M059J (cell line): ENCODE measurements around the gene SPNS3. TPM values are rescaled to one million over a fixed set of nuclear protein-coding genes. Genes with fewer than 3 reads are reported as not detected.
A peak's percentile ranks its signal among the peaks of the same experiment; 100 is the strongest.

Experiments
- DNase-seq: peaks from one replicate; pipeline ENCODE4 v3.0.0-alpha.2; 2012; ENCODE audit warnings: low read depth
- total RNA-seq: library from RNA; depleted of rRNA; stranded (reverse); fragments of >200 nt; shearing (Covaris generic); gene quantifications from 2 replicates; pipeline ENCODE4 v1.2.3, GENCODE V29; 2014

SPNS3 gene
- total RNA-seq, 1 experiment from 2014 or later = 0.05 TPM

DNA sequence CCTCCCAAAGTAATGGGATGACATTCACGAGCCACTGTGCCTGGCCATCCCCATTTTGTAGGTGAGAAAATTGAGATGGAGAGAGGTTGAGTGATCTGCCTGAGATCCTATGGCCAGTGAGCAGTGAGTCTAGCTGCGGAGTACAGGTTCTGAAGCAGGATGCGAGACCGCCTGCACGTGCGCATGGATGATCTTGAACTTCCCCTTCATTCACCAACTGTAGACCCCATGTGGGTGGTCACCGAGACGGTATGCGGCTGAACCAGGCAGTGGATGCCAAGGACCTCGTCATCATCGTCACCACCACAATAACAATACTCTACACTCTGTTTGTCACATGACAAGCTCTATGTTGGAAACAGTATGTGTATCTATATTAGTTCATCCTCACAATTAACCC is 6.2 kb upstream of the SPNS3 start:
- DNase-seq = no peak

DNA sequence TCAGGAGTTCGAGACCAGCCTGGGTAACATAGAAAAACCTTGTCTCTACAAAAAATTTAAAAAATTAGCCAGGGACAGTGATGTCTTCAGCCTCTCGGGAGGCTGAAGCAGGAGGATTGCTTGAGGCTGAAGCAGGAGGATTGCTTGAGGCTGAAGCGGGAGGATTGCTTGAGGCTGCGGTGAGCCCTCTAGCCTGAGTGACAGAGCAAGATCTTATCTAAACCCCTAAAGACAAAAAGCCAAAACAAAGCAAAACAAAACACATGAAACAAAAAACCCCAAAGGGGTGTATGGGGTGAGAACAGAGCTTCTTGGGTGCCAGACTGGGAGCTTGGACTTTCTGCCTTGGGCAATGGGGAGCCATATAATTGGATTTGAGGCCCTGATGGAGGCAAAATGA is 2.6 kb downstream of the SPNS3 start:
- DNase-seq = peak; percentile 13

DNA sequence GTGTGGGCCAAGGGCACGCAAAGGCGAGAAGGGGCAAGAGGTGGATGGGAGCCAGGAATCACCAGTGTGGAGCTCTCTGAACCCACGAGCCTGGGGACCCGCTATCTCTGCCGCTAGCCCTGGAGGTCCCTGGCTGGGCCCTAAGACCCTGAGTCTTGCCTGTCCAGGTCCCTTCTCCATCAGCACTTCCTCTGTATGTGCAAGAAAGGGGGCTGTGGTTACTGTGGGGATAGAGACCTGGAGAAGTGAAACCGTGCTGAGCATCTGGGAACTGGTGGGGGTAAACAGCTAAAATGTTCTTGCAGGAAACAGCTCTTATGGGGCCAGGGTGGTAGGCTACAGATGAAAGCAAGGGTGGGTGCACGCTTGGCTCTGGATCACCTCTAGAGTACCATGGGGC is 3.1 kb downstream of the SPNS3 start:
- no peak for DNase-seq

DNA sequence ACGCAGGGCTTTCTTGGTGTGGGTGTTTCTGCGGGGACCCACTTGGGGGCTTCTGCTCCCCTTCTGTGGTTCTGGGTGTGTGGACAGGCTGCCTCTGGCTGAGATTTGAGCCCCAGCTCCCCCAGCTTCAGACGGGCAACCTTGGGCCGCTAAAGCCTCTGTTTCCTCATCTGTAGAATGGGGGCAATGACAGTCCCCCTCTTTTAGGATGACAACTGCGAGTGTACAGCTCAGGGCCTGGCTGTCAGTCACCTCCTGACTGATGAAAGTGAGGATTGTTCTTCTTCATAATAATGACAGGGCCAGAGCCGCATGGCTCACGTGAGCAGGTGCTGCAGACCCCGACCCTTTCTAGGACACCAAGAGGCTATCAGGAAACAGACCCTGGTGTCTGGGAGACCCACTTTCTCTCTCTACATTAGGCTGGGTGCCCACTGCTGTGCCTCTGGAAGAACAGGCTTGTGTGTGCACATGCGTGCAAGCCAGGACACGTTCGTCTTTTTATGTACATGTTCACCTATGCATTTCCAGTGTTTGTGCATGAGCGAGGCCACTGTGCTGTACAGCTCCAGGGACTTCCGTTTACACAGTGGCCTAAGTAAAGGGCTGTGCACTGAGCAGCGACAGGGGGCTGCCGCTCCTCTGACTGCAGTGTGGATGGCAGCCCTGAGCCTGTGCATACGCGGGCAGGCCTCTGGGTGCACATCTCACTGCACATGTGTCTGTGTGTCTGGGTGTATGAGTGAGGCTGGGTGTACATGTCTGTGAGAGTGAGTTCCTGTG is 4.6 kb downstream of the SPNS3 start:
- no peak for DNase-seq

DNA sequence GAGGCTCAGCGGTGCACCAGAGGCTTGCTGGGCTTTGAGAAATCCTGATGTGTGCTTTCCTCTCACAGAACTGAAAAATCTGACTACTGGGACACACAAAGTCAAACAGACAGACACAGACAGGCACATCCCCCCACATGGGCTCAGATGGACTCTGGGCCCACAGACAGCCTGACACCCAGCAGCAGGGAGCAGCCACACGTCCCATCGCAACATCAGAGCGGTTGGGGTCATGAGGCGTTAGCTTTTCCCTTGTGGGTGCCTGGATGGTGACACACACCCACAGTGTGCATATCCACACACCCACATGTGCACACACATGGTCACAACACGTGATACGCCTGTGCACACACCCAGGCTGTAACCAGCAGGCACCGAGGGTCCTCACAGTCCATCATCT is 6.3 kb downstream of the SPNS3 start:
- DNase-seq = no peak

DNA sequence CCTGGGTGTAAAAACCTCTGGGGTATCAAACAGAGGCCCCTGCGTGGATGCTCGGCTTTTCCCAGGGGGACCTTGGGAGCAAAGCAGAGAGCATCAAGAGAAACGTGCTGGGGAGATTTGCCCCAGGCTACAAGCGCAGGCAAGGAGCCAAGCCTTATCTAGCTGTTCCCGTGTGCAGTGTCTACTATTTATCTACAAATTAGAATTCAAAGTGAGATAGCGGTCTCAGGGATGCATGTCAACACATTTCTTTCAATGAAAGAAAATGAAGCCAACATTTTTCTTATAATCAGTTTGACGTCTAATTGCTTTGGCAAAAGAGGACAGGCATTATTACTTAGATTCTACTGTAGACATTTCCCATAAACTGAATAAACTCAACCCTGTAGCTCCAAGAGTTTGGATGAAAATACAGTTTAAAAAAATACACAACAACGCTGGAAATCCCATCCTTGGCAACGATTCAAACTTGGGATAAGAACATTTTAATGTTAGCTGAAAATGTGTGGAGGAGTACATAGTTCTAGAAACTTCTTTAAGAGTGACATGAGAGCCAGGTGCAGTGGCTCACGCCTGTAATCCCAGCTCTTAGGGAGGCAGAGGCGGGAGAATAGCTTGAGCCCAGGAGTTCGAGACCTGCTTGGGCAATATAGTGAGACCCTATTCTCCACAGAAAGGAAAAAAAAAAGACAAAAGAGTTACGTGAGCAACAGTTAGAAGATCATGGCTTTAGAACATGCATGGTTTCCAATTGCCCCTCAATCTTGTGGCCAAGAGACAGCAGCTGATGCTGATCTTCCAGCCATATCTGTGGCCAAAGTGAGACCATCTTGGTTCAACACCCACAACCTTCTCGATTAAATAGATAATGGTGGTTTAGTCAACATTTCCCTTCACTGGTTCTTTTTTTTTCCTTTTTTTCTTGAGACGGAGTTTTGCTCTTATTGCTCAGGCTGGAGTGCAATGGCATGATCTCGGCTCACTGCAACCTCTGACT is 7.2 kb downstream of the SPNS3 start:
- peak; percentile 26 for DNase-seq

DNA sequence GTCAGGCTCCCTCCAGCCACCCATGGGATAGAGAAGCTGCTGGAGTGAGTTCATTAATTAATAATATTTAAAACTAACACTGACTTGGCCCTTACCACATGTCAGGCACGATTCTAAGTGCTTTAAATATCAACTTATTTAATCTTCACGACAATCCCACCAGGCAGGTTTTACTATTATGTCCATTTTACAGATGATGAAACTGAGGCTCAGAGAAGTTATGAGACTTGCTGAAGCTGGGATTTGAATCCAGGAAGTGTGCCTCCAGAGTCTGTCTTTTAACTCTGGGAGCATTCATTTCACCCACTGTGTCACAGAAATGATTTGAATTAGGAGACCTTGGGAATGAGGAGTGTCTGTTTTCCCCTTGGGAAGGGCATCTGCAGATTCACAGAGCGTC is 8.8 kb downstream of the SPNS3 start:
- DNase-seq = no peak

DNA sequence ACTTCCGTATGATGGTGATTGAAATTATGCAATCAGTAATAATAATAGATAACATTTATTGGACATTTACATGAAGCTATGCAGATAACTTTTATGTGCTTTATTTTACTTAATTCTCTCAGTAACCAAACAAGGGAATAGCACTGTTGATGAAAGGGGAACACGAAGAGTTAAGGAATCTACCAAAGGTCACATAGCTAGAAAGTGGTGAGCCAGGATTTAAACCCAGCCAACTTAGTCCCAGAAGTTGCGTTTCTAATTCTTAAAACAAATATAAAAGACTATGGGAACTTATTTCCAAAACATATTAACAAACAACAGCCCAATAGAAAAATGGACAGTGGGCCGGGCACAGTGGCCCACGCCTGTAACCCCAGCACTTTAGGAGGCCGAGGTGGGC is 9.7 kb downstream of the SPNS3 start:
- DNase-seq = no peak

DNA sequence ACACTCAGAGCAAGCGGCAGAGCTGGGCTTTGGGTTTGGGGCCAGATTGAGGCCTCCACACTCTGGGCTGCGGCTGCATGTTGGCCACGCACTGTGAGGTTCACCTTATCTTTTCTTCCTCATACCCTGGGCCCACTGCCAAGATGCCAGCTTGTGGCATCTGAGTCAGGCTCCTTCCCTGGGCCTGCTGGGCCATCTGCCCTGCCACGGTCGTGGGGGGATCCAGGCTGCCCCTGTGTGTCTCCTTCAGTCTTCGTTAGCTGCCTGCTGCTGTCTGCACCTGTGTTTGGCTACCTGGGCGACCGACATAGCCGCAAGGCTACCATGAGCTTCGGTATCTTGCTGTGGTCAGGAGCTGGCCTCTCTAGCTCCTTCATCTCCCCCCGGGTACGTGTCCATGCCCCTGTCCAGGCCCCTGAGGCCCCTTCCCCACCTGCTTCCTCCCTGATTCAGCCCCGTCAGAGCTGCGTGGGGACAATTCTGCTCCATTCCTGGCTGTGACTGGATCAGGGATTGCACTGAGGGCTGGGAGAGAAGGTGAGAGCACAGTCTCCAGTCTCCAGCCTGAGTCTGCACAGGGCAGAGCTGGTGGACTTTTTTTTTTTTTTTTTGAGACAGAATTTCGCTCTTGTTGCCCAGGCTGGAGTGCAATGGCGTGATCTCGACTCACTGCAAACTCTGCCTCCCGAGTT is 11.2 kb downstream of the SPNS3 start:
- peak; percentile 88 for DNase-seq

DNA sequence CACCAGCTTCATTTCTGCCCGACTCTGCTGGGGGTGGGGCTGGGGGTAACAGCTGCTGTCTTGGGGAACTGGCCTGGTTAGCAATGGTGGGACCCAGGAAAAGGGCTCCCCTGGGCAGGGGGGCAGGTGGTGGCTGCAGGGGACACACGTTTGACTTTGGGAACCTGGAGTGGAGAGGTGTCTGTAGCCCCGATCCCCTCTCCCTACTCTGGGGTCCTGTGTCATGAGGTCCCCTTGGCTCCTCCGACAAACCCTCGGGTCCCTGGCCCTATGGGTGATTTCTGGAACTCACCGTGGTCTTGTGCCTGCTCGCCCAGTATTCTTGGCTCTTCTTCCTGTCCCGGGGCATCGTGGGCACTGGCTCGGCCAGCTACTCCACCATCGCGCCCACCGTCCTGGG is 12.0 kb downstream of the SPNS3 start:
- DNase-seq = no peak

DNA sequence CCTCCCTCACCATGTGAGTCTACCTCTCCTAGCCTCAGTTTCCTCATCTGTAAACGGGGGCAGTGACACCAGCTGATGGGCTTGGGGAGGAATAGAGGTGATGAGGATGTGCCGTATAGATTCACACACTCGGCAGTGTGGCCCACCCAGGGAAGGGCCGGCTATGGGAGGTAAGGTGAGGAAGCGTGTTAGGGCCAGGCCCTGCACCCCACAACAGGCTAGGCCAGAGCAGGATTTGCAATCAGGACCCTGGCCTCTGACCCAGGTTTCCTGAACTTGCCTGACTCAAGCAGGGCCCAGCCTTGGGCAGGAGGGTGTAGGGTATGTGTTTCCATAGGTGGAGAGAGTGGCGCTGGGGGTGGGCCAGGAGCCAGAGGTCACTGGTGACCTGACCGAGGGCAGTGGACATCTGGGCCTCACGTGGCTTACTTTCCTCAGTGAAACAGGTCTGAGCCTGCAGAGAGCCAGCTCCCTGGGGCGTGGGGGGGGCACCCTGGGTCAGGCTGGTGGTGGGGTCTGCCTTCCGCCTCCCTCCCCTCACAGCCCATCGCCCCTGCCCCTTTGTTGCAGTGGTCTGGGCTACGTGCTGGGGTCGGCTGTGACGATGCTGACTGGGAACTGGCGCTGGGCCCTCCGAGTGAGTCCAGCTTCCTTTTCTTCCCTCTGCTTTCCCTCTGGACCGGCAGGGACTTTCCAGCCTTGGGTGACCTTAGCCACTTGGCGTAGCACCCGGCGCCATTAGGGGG is 12.8 kb downstream of the SPNS3 start:
- no peak for DNase-seq

DNA sequence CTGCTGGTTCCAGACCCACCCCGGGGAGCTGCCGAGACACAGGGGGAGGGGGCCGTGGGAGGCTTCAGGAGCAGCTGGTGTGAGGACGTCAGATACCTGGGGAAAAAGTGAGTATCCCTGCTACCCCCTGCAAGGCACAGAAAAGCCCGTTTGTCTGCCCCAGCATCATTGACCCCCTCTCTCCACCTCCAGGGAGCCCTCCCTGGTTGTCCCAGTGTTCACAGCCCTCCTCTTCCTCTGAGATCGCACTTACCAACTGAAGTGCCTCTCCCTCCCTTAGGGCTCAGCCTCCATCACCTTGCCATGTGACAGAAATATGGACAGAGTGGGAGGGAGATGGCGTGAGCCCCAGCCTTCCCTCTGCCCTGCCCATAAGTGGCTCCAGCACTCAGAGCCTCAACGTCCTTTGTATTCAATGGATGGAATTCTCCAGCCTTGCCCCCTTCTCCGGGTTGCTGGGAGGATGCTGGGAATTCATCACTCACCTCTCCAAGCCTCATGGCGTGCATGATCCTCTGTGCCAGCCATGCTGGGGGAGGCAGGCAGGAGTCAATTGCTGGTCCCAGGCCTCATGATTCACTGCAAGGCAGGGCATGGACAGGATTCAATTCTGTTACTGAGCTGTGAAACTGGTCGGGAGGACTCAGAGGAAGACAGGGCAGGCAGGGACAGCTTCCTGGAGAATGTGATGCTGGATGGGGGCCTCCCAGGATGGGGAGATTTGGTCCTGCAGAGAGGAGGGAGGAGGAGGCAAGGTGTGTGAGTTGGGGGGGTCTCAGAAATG is 14.6 kb downstream of the SPNS3 start:
- DNase-seq = peak; percentile 50

DNA sequence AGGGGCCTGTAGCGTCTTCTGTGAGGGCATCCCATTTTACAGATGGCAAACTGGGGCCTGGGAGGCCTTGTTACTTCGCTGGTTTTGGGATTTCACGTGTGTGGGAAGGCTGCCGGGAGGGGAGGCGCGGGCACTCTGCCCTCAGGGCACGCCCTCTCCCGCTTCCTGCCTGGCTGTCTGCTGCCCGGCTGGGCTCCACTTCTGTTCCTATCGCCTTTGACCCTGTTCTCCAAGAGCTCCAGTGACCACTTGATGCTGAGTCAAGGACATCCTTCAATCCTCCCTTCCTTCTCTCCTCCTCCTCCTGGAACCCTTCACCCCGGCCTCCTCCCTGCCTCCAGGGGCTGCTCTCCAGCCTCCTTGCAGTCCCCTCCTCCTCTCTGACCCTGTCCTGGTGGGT is 16.0 kb downstream of the SPNS3 start:
- peak; percentile 56 for DNase-seq

DNA sequence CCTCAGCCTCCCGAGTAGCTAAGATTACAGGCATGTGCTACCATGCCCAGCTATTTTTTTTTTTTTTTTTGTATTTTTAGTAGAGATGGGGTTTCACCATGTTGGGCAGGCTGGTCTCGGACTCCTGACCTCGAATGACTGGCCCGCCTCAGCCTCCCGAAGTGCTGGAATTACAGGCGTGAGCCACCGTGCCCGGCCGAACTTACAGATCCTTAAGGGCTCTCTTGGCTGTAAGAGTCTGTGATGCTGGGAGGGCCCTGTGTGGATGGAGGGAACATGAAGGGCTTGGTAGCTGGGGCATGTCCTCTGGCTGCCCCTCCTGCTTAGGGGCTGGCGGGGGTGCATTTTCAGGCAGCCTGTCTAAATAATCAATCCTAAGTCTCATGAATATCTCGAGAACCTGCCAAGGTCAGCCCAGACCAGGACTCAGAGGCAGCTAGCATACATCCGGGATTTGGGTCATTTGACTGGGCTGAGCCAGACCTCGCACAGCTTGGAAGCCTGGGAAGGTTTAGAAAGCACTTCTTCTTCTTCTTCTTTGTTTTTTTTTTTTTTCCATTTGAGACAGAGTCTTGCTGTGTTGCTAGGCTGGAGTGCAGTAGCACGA is 17.1 kb downstream of the SPNS3 start:
- DNase-seq = no peak

DNA sequence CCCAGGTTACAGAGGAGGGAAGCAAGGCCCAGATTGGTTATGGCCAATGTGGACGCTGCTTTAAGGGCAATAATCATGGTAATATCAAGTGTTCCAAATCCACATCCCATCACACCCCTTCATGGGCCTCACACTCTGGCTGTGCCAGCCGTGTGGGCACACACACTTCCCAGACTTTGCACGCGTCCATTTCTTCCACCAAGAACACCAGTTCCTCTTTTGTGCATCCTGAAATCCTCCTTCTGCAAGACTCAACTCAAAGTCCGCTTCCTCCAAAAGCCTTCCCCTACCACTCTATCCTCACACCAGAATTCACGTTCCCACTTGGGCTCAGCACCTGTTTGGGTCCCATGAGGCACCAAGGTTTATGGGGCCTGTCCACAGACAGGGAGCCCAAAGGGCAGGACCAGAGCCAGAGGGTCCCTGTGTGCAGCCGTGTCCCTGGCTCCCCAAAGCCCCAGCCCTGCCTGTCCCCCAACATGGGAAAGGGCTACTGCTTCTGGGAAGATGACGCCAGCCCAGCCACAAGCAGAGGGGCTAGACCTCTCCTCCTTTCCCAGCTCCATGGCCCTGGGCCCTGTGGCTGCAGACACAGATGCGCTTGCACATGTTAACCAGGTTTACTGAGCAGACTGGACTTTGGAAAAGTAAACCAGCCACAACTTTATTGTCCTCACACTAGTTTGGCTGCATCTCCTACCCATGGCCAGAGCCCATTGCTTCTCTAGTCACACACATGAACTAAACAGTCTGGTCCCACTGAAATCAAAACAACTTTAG is 20.3 kb downstream of the SPNS3 start:
- no peak for DNase-seq

DNA sequence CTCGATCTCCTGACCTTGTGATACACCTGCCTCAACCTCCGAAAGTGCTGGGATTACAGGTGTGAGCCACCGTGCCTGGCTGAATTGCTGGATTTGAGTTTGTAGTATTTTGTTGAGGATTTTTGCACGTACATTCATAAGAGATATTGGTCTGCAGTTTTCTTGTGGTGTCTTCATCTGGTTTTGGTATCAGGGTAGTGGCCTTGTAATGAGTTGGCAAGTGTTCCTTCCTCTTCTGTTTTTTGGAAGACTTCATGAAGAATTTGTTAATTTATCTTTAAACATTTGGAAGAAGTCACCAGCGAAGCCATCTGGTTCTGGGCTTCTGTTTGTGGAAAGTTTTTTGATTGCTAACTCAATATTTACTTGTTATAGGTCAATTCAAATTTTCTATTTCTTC is 26.9 kb downstream of the SPNS3 start:
- DNase-seq = no peak

DNA sequence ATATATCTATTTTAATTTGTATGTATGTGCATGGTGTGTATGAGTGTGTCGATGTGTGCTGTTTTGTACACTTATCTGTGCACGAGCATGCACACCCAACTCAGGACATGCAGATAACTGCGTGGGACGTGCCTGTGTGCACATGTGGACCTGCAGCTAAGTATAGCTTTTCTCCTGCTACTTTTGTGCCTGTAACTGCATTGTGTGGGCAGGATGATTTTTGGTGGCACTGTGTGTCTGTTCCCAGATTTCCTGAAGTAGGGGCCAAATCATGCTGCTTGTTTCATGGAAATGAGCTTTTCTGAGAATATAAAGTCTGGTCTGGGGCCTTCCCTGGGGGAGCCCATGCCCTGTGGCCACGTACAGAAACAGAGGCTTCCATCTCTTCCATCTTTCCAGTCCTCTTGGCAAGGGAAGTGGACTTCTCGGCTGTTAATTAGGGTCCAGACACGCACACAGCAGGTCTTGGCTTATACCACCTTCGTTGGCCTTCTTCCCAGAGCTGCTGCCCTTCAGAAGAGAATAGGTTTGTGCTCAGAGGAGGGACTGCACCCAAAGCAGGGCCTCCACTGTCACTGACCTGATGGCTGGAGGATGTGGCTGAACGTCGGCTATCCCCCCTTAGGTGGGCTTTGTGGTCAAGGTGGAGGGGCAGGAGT is 30.2 kb downstream of the SPNS3 start:
- no peak for DNase-seq

DNA sequence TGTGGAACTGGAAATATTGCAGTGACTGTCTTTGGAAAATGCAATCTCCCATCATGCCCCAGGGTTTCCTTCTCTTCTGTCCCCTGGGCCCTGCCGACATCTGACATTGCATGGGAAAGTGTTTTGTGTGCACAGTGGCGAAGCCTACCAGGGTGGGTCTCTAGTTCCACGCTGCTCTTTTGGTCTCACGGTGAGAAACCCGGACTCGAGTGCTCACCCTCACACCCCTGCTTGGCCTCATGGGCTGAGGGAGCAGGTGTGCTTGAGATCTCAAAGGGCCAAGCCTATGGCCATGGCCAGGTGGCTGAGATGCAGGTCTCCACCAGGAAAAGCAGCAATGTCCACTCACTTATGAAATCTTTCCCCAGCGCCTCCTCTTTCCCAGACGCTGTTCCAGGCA is 32.0 kb downstream of the SPNS3 start:
- DNase-seq = no peak

DNA sequence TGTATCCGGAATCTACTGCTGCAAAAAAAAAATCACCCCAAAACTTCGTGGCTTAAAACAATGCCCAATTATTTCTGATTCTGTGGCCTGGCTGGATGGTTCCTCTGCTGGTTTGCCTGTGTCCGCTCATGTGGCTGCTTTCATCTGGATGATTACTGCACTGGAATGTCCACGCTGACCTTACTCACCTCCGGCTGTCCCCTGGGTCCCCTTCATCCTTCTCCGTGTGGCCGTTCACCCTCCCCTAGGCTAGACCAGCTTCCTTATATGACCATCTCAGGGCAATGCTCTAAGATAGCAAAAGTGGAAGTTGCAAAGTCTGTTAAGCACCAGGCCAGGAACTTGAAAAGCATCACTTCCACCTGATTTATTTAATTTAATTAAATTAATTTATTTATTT is 33.5 kb downstream of the SPNS3 start:
- no peak for DNase-seq
